Raji (cell line): Measurements from ENCODE around the gene FREY1.

Experiments
- POLR2A ChIP-seq: IDR thresholded peaks from 2 replicates; pipeline ENCODE4 v1.6.1; 2011; ENCODE audit warnings: low read depth, low read length, control low read depth; ENCODE audit not compliant: insufficient read depth

The FREY1 gene

DNA sequence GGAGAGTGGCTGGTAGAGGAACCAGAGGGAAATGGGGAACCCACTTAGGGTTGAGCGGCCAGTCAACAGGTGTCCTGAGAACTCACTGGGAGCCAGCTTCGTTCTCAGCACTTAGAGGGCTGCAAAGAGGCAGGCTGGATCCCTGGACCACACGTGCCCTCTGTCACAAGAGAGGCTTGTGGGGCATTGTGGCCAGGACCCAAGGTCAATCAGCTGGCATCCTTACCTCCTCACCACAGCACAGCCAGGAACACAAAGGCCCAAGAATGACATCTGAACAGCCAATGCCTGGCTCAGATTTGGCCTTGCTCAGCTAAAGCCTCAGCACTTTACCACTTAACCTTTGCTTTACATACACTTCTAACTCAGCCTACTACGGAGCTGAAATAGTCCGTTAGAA, 14.2 kb downstream of the FREY1 start:
- TF ChIP-seq POLR2A = no peak

DNA sequence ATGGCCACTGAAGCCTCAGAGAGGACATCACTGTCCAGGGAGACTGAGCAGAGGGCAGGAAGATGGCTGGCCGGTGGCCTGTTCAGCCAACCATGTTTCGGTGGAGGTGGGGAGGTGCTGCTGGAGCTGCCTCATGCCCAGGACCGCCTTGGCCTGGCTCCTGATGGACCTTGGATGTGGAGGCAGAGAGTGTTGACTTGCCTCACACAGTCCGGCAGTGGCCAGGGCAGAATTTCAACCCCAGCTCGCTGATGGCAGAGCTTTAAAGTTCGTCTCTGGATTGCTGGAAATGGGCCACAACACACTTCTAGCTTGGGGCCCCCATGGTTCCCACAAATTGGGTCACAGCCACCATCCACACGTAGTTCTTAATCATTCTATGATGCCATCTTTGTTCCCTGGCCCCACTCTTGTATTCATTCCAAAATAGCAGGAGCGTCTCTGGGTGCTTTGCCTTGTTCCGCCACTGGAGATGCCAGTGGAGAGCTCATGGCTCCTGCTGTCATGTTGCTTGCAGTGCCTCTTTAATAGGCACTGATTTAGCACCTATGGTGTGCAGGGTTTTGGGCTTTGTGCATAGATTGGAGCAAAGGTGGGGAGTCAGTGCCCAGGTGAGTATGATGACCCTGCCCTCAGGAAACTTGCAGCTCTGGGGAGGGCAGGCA, 16.1 kb downstream of the FREY1 start:
- TF ChIP-seq POLR2A = no peak

DNA sequence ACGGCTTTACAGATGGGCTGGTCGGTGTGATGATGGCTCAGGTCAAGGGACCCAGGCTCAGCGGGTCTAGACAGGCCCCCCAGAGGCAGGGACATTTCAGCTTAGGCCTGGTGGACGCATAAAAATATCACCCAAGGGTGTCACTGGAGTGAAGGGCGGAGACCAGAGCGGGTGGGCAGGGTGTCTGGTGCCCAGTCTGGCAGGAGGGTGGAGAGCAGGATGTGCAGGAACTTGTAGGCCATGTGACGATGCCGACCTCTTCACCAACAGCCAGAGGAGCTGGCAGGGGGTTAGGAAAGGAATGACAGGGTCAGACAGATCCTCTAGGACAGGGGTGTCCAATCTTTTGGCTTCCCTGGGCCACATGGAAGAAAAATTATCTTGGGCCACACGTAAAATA, 17.1 kb downstream of the FREY1 start:
- TF ChIP-seq POLR2A = no peak

DNA sequence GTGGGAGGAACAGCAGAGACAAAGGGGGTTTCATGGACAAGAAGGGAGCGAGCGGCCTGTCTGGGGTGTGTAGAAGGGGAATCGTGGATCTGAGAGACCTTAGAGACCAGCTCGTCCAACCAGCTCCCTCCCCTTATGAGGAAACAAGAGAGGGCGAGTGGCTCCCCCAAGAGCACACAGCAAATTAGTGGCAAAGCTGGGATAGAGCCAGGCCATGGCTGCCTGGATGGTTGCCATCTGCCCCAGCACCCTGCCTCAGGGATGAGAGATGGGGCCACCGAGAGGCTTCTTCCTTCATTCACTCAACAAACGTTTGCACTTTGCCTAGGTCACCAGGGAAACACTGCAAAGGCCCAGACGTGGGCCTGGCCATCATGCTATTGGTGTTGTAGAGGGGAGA, 17.5 kb downstream of the FREY1 start:
- no peak for TF ChIP-seq POLR2A

DNA sequence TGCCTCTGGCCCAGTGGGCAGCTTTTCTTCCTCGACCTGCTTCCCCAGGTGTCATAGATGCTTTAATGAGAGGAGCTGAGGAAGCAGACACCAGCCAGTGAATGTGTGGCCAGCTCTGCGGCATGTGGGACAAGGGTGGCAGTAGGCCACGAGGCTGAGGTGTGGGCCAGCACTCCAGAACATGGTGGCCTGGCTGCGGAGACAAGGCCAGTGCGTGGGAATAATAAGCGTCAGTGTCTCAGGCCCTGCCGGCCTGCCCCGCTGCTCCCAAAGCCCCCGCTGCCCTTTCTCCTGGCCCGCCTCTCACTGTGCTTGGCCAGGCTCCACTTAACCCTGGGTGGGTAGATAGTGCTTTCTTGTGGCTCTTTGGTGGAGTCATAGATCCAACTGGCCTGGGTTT, 19.5 kb downstream of the FREY1 start:
- no peak for TF ChIP-seq POLR2A

DNA sequence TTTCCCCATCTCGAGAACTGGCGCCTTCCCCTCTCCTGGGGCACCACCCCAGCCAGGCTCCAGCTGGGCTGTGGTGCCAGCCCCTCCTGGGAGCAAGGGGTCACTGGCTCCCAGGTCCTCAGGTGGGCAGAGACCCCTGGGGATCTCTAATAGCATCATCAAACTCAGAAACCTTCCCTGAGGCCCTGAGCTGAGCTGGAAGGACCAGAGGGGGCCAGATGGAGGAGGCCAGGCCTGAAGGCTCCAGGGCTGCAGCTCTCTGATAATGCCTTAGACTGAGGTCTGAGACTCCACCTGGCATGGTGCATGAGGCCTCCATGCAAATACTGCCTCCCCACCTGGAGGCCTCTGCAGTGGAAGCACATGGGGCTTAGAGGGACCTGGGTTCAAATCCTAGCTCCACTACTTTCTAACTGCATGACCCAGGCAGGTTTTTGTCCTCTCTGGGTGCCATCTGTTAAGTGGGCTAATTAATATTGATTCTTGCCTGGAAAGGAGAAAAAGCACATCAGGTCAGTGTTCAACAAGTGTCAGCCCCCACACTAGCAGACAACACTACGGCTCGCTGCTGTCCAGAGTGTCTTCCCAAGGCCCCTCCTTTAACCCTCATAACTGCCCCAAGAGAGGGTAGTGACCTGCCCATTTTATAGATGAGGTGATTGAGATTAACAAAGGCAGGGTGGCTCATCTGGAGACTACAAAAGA, 20.1 kb downstream of the FREY1 start:
- no peak for TF ChIP-seq POLR2A

DNA sequence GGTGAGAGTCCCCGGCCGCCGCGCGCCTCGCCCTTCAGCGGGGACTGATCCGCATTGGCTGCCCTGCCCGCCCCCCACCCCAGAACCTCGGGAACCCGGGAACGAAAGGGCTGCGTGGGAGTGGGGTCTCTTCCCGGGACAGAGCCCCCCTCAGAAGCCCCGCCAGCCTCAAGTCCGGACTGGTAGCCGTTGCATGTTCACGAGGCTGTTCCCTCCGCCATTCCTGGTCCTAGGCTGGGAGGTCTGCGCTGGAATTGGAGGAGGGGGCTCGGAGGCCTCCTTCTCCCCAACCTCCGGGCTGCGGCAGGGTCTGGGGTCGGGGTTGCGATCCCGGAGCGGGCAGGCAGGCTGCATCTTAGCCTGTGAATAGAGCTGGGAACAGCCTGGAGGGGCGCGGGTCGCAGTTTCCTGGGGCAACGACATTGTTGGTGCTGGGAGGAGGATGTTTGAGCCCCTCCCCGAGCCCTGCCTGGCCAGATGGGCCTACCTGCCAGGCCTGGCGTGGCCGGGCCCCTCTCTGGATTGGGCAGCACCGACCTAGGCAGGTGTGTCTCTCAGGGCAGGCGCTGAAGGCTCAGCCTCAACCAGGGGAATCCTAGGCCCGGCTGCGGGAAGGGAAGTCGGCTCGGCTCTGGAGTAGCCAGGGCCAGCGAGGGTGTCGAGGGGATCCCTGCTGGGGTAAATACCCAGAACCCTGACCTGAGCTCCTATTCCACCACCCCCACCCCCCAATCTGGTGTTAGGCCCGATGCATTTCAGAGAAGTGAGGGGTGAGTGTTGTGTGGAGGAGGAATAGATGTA, 20.9 kb downstream of the FREY1 start:
- TF ChIP-seq POLR2A = no peak

DNA sequence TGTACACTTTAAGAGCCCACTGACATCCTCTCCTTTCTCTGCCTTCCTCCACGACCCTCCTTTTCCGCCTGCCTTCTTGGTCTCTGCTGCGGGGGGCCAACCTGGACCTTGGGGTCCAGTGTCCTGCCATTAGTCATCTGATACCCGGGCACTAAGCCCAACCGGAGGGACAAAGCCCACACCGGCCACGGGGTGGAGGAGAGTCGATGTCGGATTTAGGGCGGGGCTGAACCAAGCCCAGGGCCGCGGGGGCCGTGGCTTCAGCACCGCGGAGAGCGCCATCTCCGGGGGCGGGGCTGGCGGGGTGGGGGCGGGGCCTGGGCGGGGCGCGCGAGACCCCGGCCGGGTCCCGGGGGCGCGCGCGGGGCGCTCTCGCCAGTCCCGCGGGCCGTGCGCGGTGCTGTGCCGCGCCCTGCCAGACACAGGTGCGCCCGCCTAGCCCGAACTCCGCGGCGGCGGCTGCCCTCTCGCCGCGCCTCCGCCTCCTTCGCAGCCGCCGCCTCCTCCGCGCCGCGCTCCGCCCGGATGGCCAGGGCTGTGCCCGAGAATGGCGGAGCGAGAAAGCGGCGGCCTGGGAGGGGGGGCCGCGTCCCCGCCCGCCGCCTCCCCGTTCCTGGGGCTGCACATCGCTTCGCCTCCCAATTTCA, 21.7 kb downstream of the FREY1 start, which contains the start of gene MAPK8IP1:
Gene MAPK8IP1 (plus strand): TSS at position 378 of the 647 bp plus-strand sequence. CDS start 170 bp downstream, at position 548.
- TF ChIP-seq POLR2A = no peak

DNA sequence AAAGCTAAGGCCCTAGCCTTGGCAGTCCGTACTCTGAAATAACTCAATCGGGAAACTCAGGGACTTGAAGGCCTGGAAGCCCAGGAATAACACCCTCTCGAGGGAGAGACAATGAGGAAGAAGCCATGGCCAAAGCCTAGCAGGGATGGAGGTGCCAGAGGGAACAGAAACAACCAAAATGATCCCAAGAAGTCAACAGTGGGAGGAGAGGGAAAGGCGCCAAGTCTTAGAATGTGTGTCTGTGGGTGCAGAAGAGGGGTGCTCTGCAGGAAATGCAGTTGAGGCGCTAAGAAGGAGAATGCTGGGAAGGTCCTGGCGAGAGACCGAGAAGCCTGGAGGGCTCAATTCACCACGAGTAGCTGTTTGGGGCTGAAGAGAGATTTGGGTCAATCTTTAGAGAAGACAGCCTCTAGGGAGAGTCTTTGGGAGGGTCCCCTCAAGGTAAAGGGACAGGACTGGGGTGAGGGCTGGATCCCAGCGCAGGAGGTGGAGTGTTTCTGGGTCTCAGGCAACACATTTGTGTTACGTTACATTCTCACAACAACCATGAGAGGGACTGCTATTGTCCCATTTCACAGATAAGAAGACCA, 22.4 kb downstream of the FREY1 start:
- TF ChIP-seq POLR2A = no peak

DNA sequence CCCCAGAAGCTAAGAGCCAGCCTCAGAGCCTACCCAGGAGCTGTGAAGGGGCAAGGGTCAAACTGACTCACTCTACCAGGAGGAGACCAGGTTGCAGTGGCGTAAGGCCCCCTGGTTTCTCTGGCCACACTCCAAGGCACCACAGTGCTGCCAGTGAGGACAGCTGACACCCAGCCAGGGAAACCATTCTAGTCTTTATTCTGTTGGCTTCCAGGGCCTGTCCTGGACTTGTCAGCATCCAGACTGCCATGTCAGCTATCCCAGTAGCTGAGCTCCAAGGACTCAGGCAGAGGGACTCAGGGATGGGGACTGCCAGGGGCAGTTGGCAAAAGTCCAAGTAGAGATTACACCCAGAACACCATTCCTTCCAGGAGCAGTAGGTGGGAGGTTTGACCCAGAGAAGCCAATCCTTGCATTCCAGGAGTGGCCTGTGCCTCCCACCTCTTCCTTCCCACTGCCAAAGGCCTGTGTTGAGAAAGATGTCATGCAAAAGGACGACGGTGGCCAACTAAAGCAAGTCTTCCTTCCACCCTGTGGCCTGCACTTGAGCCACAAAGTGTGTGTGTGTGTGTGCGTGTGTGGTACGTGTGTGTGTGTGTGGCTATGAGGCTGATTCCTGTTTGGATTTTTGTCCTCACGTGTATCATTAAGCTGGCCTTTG, 25.2 kb downstream of the FREY1 start:
- TF ChIP-seq POLR2A = no peak

DNA sequence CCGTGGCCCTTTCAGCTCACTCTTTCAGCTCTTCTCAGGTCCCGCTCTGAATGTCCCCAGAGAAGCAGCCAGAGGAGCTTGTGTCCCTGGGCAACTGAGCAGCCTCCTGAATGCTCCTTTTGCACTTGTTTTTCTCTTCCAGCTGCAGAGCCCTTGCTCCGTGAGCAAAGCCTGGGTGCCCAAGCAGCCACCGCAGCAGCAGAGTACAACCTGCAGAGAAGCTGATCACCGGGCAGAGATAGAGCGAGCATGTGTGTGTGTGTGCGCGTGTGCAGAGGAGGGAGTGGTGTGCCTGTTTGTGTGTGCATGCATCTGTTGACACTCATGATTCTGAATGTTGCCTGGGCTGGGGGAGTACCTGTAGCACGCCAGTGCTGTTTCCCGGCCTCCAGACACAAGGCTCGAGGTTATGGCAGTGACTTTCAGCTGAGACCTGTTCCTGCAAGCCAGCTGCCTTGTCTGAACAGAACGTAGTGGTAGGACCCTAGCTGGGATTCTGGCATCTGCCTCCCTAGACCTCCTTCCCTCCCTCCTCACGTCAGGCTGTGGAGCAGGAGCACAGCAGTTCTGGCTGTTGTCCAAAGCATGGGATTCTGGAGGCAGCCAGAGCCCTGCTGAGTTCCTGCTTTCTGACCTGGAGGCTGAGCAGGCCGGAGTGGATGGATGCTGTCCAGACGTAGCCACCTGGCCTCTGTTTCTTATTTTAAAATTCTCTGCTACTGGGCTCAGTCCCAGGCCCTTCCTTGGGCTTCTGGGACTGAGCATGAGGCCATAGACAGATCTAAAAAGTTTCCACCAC, 26.1 kb downstream of the FREY1 start:
- TF ChIP-seq POLR2A = no peak

DNA sequence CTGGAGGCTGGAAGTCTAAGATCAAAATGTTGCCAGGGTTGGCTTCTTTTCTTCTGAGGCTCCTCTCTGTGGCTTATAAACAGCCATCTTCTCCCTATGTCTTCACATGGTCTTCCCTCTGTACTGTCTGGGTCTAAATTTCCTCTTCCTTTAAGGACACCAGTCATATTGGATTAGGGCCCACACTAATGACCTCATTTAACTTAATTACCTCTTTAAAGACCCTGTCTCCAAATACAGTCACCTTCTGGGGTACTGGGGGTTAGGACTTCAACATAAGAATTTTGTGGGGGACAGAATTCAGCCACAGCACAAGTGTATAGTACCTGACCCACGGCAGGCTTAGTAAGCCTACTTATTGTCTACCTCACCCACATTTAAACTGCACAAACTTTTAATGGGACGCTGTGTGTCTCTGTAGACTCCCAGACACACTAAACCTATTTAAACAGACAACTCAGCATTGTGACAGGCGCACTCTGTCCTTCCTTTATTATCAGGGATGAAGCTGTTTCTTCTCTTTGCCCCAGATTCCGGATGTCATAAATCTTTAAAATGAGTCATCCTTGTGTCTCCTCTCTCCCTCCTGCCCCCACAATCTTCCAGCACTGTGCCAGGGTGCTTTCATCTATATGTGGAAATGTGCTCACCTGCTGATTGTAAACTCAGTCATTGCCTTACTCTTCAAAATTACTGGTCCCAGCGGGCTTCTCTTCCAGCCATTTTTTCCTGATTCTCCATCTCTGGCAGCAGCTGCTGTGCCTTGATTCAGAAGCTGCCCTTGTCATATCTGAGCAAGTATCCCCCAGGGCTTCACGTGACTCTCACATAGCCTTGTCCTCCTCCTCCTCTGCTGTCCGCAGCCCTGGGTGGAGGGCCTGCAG, 27.0 kb downstream of the FREY1 start:
- TF ChIP-seq POLR2A = no peak

DNA sequence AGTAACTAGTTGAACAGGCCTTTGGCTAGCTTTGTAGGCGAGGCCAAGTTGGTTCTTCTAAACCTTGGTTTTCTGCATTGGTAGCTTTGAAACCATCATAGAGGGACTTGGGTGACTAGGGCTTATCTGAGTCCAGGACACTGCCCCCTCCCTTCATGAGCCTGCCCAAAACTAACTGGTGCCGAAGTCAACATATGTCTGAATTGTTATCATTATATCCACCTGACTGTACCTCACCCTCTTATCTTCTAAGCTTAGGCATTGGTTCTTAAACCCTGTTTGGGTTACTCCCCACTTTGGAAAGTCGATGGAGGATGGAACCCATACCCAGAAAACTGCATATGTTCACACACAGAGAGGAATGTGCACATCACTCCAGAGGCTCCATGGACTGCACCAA, 29.2 kb downstream of the FREY1 start:
- TF ChIP-seq POLR2A = no peak
